HG03432 (cell line): ENCODE measurements around the gene ZNF443.
A peak's percentile ranks its signal among the peaks of the same experiment; 100 is the strongest.
"Not testable (repeated sequence)": the region's sequence is repeated elsewhere in the genome, so short reads cannot be mapped to it uniquely, and the experiment has no call there.

ENCODE experiments used
- ATAC-seq: cut with Tn5 transposase; IDR thresholded peaks from one replicate; pipeline ENCODE4 v1.9.1; 2021; ENCODE audit warnings: mild to moderate bottlenecking, moderate library complexity; ENCODE audit not compliant: unreplicated experiment

Gene ZNF443

DNA sequence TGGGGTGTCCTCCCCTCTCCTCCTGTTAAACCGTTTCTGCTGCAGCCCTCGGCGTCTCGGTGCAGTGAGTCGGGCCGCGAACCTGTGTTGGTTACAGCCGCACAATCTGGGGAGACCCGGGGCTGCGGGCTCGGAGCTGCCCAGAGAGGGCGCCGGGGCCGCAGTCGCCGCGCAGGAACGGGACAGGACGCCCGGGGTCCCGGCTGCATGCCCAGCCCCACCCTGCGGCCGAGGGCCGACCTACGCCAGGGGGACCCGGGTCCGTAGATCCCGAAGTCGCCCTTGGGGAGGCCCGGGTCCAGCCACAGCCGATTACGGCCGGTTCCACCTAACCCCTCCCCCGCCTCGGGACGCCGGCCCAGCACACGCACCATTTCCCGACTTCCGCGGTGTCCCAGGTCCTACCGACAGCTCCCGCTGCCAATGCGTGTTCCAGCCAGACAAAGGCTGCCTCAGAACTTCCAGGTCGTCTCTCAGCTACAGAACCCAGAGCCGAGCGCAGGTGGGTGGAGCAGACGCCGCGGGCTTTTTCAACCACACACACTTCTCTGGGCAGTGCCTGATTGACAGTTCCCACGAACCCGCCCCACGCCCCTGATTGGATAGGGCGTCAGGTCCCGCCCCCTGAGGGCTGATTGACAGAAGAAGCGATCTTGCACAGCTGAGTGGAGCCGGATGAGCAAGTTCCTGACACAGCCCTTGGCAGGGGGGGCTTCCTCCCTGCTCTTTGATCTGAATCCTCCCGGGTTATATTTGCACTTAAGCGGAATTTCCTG is at the start of gene ZNF443:
TSS of gene ZNF443 (minus strand) at position 481 of the 776 bp plus-strand sequence. CDS start at position 374, 107 bp downstream.
- ATAC-seq = peak; percentile 90

DNA sequence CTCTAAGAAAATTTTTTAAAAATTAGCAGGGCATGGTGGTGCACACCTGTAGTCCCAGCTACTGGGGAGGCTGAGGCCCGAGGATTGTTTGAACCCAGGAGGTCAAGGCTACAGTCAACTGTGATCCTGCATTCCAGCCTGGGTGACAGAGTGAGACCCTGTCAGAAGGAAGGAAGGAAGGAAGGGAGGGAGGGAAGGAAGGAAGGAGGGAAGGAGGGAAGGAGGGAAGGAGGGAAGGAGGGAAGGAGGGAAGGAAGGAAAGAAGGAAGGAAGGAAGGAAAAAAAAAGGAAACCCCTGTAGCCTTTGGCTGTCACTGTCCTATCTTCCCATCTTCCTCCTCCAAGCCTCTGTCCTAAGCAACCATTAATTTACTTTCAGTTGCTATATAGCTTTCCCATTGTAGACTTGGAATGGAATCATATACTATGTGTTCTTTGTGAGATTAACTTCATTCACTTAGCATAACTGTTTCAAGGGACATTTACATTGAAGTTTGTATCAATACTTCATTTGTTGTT is 45.5 kb upstream of the ZNF443 start:
- ATAC-seq = not testable (repeated sequence)

GRCh38 chr19:12485571-12485970 is 44.8 kb upstream of the ZNF443 start:
- ATAC-seq = no peak

- ATAC-seq = peak; percentile 20
Observed at GRCh38 chr19:12485052-12485416, 44.2 kb upstream of the ZNF443 start.

- ATAC-seq = peak; percentile 93
Observed at GRCh38 chr19:12484371-12485051, 43.7 kb upstream of the ZNF443 start, which contains the start of gene ZNF709. Gene ZNF709 (minus strand): TSS chr19:12484816. CDS start chr19:12484657, 159 bp downstream.

- ATAC-seq = no peak
Observed at GRCh38 chr19:12484011-12484370, 43.2 kb upstream of the ZNF443 start.

DNA sequence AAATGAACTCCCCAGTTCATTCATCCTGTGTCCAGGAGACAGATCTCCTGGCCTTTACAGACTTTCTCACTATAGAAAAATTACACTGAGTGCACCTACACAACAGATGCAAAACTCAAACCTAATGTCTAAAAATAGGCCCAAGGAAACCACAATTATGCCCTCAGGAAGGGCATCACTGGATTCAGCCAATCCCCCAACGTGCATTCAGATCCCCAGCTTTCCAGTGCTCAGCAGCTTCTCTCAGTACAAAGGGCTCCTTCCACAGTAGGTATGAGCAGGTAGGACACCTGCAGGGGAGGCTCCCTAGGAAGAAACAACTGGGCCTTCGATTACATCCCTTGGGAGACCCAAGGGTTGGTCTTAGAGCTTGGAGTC is 41.7 kb upstream of the ZNF443 start:
- no peak for ATAC-seq

DNA sequence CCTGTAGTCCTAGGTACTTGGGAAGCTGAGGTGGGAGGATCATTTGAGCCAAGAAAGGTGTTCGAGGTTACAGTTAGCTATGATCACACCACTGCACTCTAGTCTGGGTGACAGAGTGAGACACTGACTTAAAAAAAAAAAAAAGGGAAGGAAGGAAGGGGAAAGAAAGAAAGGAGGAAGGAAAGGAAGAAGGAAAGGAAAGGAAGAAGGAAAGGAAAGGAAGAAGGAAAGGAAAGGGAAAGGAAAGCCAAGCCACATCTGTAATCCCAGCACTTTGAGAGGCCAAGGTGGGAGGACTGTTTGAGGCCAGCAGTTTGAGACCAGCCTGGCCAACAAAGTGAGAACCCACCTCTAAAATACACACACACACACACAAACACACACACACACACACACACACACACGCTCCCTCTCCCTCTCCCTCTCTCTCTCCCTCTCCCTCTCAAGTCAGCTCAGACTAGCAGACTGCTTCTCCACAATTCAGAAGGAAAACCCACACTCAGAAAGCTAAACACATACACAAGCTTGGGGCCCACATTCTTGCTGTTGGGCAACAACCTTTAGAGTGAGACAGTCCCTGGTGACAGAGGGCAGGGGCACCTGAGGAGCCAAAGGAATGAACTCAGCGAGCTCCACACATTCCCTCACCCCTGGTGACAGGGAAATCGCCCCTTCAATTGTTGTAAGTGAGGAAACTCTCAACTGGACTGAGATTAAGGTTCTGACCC is 41.1 kb upstream of the ZNF443 start:
- ATAC-seq = no peak

GRCh38 chr19:12478234-12478941 is 37.6 kb upstream of the ZNF443 start:
- no peak for ATAC-seq

- not testable (repeated sequence) for ATAC-seq
Observed at GRCh38 chr19:12467651-12468050, 26.8 kb upstream of the ZNF443 start.

DNA sequence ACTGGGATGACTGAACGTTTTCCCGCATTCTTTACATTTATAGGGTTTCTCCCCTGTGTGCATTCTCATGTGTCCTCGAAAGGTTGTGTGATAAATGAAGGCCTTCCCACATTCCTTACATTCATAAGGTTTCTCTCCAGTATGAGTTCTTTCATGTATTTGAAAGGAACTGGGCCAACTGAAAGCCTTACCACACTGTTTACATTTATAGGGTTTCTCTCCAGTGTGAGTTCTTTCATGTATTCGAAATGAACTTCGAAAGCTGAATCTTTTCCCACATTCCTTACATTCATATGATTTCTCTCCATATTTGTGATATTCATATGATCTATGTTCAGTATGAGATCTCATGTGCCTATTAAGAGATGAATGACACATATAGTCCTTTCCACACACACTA is 24.4 kb upstream of the ZNF443 start:
- no peak for ATAC-seq

DNA sequence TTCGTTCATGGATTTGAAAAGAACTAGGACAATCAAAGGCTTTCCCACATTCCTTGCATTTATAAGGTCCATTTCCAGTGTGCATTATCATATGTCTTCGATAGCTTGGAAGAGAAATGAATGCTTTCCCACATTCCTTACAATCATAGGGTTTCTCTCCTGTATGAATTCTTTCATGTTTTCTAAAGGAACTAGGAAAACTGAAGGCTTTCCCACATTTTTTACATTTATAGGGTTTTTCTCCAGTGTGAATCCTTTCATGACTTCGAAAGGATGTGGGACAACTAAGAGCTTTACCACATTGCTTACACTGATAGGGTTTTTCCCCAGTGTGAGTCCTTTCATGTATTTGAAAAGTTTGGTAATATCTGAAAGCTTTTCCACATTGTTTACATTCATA is 23.9 kb upstream of the ZNF443 start:
- no peak for ATAC-seq

DNA sequence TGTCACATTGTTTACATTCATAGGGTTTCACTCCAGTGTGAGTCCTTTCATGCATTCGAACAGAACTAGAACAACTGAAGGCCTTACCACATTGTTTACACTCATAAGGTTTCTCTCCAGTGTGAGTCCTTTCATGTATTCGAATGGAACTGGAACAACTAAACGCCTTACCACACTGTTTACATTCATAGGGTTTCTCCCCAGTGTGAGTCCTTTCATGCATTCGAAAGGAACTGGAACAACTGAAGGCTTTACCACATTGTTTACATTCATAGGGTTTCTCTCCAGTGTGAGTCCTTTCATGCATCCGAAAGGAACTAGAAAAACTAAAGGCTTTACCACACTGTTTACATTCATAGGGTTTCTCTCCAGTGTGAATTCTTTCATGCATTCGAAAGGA is 23.3 kb upstream of the ZNF443 start:
- not testable (repeated sequence) for ATAC-seq

GRCh38 chr19:12453495-12453894 is 12.7 kb upstream of the ZNF443 start:
- no peak for ATAC-seq

DNA sequence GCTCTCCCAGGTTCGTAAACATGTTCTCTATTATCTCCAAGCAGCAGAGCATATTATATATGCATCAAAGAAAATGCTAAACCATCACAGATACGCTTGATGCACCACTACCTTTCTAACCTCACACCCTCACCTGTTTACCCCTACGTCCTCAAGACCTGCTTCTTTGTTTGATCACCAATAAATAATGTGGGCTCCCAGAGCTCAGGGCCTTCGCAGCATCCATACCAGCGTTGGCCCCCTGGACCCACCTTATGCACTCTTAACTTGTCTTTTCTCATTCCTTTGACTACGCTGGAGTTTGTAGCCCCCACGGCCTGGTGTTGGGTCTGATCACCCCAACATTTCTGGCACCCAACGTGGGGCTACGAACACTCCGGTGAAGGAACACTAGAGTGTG is 10.0 kb upstream of the ZNF443 start:
- ATAC-seq = no peak

- no peak for ATAC-seq
Observed at GRCh38 chr19:12448808-12449207, 8.0 kb upstream of the ZNF443 start.

DNA sequence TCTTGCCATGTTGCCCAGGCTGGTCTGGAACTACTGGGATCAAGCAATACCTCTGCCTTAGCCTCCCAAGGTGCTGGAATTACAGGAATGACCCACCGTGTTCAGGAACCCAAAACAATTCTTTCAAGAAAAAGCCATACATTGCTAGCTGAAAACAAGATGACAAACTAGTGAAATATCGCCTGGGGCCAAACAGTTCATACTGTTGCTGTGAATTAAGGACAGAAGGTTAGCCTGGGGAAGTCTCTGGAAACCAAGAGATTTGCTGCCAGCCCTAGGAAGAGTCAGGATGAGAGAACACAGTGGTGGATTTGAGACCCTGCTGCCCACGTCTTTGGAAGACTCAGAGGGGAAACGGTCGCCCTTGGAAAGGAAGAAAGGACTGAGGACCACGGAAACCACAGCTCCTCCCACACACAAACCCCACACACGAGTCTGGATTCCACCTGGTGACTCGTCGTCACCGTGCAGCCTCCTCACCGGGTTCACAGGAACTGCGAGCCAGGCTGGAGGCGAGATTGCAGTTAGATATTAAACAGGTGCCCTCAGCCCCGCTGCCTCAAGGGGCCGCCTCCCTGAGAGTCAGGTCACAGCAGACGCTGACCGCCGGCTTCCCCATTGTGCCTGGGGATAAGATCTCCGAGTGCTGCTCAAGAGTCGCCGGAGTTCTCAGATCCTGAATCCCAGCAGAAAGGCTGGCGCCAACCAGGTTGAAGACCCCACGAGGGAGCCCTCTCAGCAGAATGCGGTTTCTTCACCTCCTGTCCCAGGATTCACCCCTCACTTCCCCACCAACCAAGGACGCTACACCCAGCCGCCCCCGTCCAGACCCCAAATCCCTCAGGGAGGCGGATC is 908 bp downstream of the ZNF443 start:
- peak; percentile 30 for ATAC-seq

DNA sequence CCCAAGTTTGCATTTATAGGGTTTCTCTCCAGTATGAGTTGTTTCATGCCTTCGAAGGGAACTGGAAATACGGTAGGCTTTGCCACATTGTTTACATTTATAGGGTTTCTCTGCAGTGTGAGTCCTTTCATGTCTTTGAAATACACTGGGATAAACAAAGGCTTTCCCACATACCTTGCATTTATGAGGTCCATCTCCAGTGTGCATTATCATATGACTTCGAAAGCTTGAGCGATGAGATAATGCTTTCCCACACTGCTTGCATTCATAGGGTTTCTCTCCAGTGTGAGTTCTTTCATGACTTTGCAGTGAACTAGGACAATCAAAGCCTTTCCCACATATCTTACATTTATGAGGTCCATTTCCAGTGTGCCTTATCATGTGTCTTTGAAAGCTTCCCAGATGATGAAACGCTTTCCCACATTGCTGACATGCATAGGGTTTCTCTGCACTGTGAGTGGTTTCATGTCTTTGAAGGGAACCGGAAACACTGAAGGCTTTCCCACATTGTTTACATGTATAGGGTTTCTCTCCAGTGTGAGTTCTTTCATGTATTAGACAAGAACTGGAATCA is 10.0 kb downstream of the ZNF443 start:
- ATAC-seq = not testable (repeated sequence)

DNA sequence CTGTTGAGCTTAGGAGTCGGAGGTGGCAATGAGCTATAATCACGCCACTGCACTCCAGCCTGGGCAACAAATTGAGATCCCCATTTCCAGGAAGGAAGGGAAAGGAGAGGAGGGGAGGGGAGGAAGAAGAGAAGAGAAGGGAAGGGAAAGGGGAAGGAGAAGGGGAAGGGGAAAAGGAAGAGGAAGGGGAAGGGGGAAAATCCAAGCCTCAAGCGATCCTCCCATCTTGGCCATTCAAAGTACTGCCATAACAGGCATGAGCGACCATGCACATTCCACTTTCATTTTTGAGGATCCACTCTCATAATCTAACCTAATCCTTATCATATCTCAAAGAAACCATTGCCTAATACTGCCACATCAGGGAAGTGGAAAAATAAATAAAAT is 14.9 kb downstream of the ZNF443 start:
- ATAC-seq = no peak
